Hematopoietic multipotent progenitor cell treated with erythropoietin and hydrocortisone succinate and interleukin-3 and kit ligand, for 6 days (in vitro differentiated cells): ENCODE data around the gene TFCP2.
A peak's percentile ranks its signal among the peaks of the same experiment; 100 is the strongest.
"Not testable (repeated sequence)": the region's sequence is repeated elsewhere in the genome, so short reads cannot be mapped to it uniquely, and the experiment has no call there.

Source experiments
- DNase-seq: peaks from one replicate; pipeline ENCODE4 v3.0.0-alpha.2; 2015

TFCP2 gene

GRCh38 chr12:51172515-51173431 is at the start of gene TFCP2:
Gene TFCP2 (minus strand): TSS chr12:51173135. CDS start chr12:51172422, 713 bp downstream.
- peak; percentile 98 for DNase-seq

- DNase-seq = peak; percentile 44
Measured at GRCh38 chr12:51222461-51222860, 49.5 kb upstream of the TFCP2 start.

GRCh38 chr12:51219857-51220256 is 46.9 kb upstream of the TFCP2 start:
- DNase-seq = not testable (repeated sequence)

GRCh38 chr12:51219322-51219721 is 46.4 kb upstream of the TFCP2 start:
- peak; percentile 14 for DNase-seq

GRCh38 chr12:51218607-51219161 is 45.7 kb upstream of the TFCP2 start:
- DNase-seq = peak; percentile 55

- DNase-seq = peak; percentile 90
Measured at GRCh38 chr12:51217968-51218606, 45.2 kb upstream of the TFCP2 start, which contains the start of gene POU6F1. Gene POU6F1 (minus strand): TSS chr12:51218062. CDS start chr12:51206836, 11,226 bp downstream.

- peak; percentile 66 for DNase-seq
Measured at GRCh38 chr12:51217133-51217967, 44.4 kb upstream of the TFCP2 start.

- DNase-seq = no peak
Measured at GRCh38 chr12:51216642-51217041, 43.7 kb upstream of the TFCP2 start.

GRCh38 chr12:51214895-51215294 is 42.0 kb upstream of the TFCP2 start:
- DNase-seq = no peak

- DNase-seq = no peak
Measured at GRCh38 chr12:51210690-51211395, 37.9 kb upstream of the TFCP2 start.

- no peak for DNase-seq
Measured at GRCh38 chr12:51209259-51209658, 36.3 kb upstream of the TFCP2 start.

GRCh38 chr12:51208016-51208660 is 35.2 kb upstream of the TFCP2 start:
- DNase-seq = no peak

- no peak for DNase-seq
Measured at GRCh38 chr12:51205350-51205749, 32.4 kb upstream of the TFCP2 start.

- DNase-seq = no peak
Measured at GRCh38 chr12:51202718-51203117, 29.8 kb upstream of the TFCP2 start.

GRCh38 chr12:51200806-51201205 is 27.9 kb upstream of the TFCP2 start:
- DNase-seq = no peak

GRCh38 chr12:51200156-51200555 is 27.2 kb upstream of the TFCP2 start:
- no peak for DNase-seq

GRCh38 chr12:51199366-51199945 is 26.5 kb upstream of the TFCP2 start:
- DNase-seq = no peak

- no peak for DNase-seq
Measured at GRCh38 chr12:51198568-51199365, 25.8 kb upstream of the TFCP2 start.

- no peak for DNase-seq
Measured at GRCh38 chr12:51197736-51198567, 25.0 kb upstream of the TFCP2 start.
